DND-41 (cell line): ENCODE results near the gene RPS28.

Source experiments
- EZH2 ChIP-seq: IDR thresholded peaks from 3 replicates; pipeline ENCODE4 v1.6.1; 2012; ENCODE audit warnings: borderline replicate concordance, low read depth, mild to moderate bottlenecking, moderate library complexity, low read length, inconsistent platforms; ENCODE audit not compliant: severe bottlenecking
- TF ChIP-seq, protein P1 (sequence below): IDR thresholded peaks from 2 replicates; pipeline ENCODE4 v1.5.1; 2012; ENCODE audit warnings: borderline replicate concordance, low read length, moderate library complexity, mild to moderate bottlenecking; ENCODE audit not compliant: poor library complexity, severe bottlenecking; ENCODE audit errors: extremely low read depth

DNA sequence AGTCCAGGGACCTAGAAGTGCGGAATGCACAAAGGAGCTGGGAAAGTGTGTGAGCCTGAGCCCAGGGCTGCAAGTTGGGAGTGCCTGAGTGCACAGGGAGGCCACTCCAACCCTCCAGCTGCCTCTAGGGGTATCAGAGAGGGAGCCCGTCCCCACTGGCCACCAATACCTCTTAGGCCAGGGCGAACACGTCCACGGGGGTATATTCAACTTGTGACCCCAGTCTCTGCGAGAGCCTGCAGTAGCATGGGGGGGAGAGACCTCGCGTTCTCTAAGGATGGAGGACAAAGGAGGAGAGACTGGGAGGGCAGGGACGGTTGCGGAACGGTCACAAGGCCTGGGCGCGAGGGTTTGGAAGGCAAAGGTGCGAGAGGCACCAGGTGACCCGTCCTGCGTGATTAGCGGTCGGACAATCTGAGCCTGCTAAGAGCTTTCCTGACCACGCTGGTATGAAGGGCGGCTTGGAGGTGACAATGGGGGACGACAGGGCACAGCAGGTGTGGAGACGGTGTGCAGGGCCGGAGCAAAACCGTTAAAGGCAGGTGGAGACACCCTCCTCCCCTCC is 13.8 kb upstream of the RPS28 start:
- no peak for TF ChIP-seq EZH2
- TF ChIP-seq, protein P1, sequence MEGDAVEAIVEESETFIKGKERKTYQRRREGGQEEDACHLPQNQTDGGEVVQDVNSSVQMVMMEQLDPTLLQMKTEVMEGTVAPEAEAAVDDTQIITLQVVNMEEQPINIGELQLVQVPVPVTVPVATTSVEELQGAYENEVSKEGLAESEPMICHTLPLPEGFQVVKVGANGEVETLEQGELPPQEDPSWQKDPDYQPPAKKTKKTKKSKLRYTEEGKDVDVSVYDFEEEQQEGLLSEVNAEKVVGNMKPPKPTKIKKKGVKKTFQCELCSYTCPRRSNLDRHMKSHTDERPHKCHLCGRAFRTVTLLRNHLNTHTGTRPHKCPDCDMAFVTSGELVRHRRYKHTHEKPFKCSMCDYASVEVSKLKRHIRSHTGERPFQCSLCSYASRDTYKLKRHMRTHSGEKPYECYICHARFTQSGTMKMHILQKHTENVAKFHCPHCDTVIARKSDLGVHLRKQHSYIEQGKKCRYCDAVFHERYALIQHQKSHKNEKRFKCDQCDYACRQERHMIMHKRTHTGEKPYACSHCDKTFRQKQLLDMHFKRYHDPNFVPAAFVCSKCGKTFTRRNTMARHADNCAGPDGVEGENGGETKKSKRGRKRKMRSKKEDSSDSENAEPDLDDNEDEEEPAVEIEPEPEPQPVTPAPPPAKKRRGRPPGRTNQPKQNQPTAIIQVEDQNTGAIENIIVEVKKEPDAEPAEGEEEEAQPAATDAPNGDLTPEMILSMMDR = no peak
